Right lobe of liver (tissue), 6 donors: ENCODE measurements around the gene SLCO2A1. TPM values are rescaled to one million over a fixed set of nuclear protein-coding genes. Genes with fewer than 3 reads are reported as not detected.
A peak's percentile ranks its signal among the peaks of the same experiment; 100 is the strongest.

Experiments used
- ATAC-seq, 4 donors: fragments of 200-7000 bp; cut with Tn5 transposase; one replicate each; pipeline ENCODE4 v1.9.1; 2020; ENCODE audit warnings: mild to moderate bottlenecking in 4 of 4, moderate library complexity in 4 of 4
- DNase-seq, 3 donors: peaks; one replicate each; pipeline ENCODE4 v3.0.0-alpha.2; 2020
- H3K27ac ChIP-seq, 3 donors: fragments of 200-600 bp; one replicate each; pipeline ENCODE4 v1.8.0; 2022
- H3K27me3 ChIP-seq, 2 donors: fragments of 200-600 bp; one replicate each; pipeline ENCODE4 v1.8.0; 2022
- H3K36me3 ChIP-seq, 4 donors: fragments of 200-600 bp; sonication (generic) in 1 of 4; one replicate each; pipeline versions ENCODE4 v1.5.1 to v1.8.0; 2017 to 2022; ENCODE audit warnings: control low read depth in 1 of 4
- H3K4me1 ChIP-seq, 4 donors: fragments of 200-600 bp; sonication (generic) in 1 of 4; one replicate each; pipeline versions ENCODE4 v1.5.1 to v1.8.0; 2017 to 2022; ENCODE audit warnings: control low read depth in 1 of 4
- H3K4me3 ChIP-seq, 3 donors: fragments of 200-600 bp; one replicate each; pipeline ENCODE4 v1.8.0; 2022
- H3K9me3 ChIP-seq, 4 donors: fragments of 200-600 bp; sonication (generic) in 1 of 4; one replicate each; pipeline versions ENCODE4 v1.5.1 to v1.8.0; 2017 to 2022; ENCODE audit warnings: control low read depth in 1 of 4
- CTCF ChIP-seq, 4 donors: fragments of 200-600 bp in 3 of 4; fragments of 450-650 bp in 1 of 4; IDR thresholded peaks; one replicate each; pipeline versions ENCODE4 v1.5.1 to v1.8.0; 2016 to 2022; ENCODE audit warnings: antibody characterized with exemption in 4 of 4, mild to moderate bottlenecking in 2 of 4
- POLR2A ChIP-seq: fragments of 450-650 bp; IDR thresholded peaks from one replicate; pipeline ENCODE4 v1.6.1; 2017; ENCODE audit warnings: antibody characterized with exemption, mild to moderate bottlenecking
- WGBS: methylation state at CpG from one replicate; pipeline ENCODE4 v1.1.6; 2018; ENCODE audit warnings: low coverage, low lambda C conversion rate; ENCODE audit not compliant: insufficient coverage; ENCODE audit errors: missing lambda C conversion rate; 5-methylcytosine and 5-hydroxymethylcytosine counted together
- intact Hi-C, 2 donors: fragments of 100-400 bp; cut with DNase I; formaldehyde crosslinking; loops; one replicate each; pipeline versions ENCODE4 v1.11.2 to v1.14.1; 2022
- total RNA-seq, 6 experiments: library from RNA; depleted of rRNA in 2 of 6; stranded (reverse); fragments of >200 nt in 2 of 6; fragmentation: NEBNext Ultra II Directional in 3 of 6; extraction: Animal tissue kit (Norgen Biotek cat#: 25700) in 3 of 6; gene quantifications; one replicate each; pipeline versions ENCODE4 v1.1.0 to v1.2.4, GENCODE V29; 2016 to 2023
- donor health status: DM: no; HTN: yes; CAD: no.
- donor health status: DM: no; HTN: no; CAD: no.
- donor health status: DM: no; HTN: no; CAD: no.
- donor health status: DM: no; HTN: yes; CAD: no.
- donor health status: DM: no; HTN: yes; CAD: no.

SLCO2A1 gene
- total RNA-seq, 6 experiments from 2014 or later = 0.71 to 4.4 (median 1.5) TPM

- DNase-seq (no peak), ATAC-seq (peak; percentile 63 to 76 (median 72))
- Histone ChIP-seq H3K36me3 (no peaks in the 10 kb centered on the region), H3K9me3 (no peaks in the 10 kb centered on the region), H3K27me3 (peaks cover 0 to 4% of the 10 kb centered on the region in 2 donors), H3K4me3 (peak within 1 kb of the TSS; percentile 43 to 60 (median 49)), H3K4me1 (peaks cover 0 to 13% (median 0%) of the 10 kb centered on the region in 4 donors), H3K27ac (no peak within 1 kb of the TSS)
- 1% methylated on average over 30 of the region's 80 CpGs for WGBS
- no peak for TF ChIP-seq POLR2A
- intact Hi-C loops = no loop called here
These were observed 134.3 kb downstream of the SLCO2A1 start, which contains the start of gene RAB6B for GRCh38 chr3:133895208-133896001. RAB6B (minus strand) TSS chr3:133895882; CDS start chr3:133895466, 416 bp downstream.

GRCh38 chr3:133894353-133895207 is 135.1 kb downstream of the SLCO2A1 start:
- Histone ChIP-seq H3K4me1 (peaks cover 0 to 13% (median 0%) of the 10 kb centered on the region in 4 donors), H3K4me3 (peak overlapping the region; percentile 43 to 60 (median 49)), H3K27me3 (peaks cover 0 to 4% of the 10 kb centered on the region in 2 donors), H3K27ac (no peak overlapping the region), H3K36me3 (no peaks in the 10 kb centered on the region), H3K9me3 (no peaks in the 10 kb centered on the region)
- intact Hi-C loops = no loop called here
- DNase-seq (no peak), ATAC-seq (peak; percentile 4 to 37 (median 24))
- WGBS = 18% methylated on average over 10 of the region's 52 CpGs
- TF ChIP-seq CTCF (IDR thresholded peaks at IDR 0.05) (no peak), POLR2A (no peak)

- DNase-seq = no peak
- intact Hi-C loops = no loop called here
- no peak overlapping the region for H3K4me3 ChIP-seq
- peaks cover 0 to 13% (median 0%) of the 10 kb centered on the region in 4 donors for H3K4me1 ChIP-seq
- 87% methylated on average over 4 of the region's 6 CpGs for WGBS
- no peaks in the 10 kb centered on the region for H3K9me3 ChIP-seq
- ATAC-seq = no peak
- TF ChIP-seq CTCF (IDR thresholded peaks at IDR 0.05) (no peak), POLR2A (no peak)
- no peaks in the 10 kb centered on the region for H3K36me3 ChIP-seq
- H3K27me3 ChIP-seq = peaks cover 0 to 4% of the 10 kb centered on the region in 2 donors
- H3K27ac ChIP-seq = no peak overlapping the region
These were observed 135.9 kb downstream of the SLCO2A1 start for GRCh38 chr3:133893683-133894352.

GRCh38 chr3:133892541-133893231 is 137.0 kb downstream of the SLCO2A1 start:
- Histone ChIP-seq H3K27ac (no peak overlapping the region), H3K9me3 (no peaks in the 10 kb centered on the region), H3K4me3 (no peak overlapping the region), H3K4me1 (peaks cover 0 to 13% (median 0%) of the 10 kb centered on the region in 4 donors), H3K36me3 (no peaks in the 10 kb centered on the region), H3K27me3 (peaks cover 0 to 4% of the 10 kb centered on the region in 2 donors)
- 51% methylated on average over 4 of the region's 6 CpGs for WGBS
- no peak for TF ChIP-seq POLR2A
- no peak for TF ChIP-seq CTCF (IDR thresholded peaks at IDR 0.05)
- no peak for ATAC-seq
- DNase-seq = no peak
- intact Hi-C loops = no loop called here
